Measurements from ENCODE around the gene CHRDL1.

DNA sequence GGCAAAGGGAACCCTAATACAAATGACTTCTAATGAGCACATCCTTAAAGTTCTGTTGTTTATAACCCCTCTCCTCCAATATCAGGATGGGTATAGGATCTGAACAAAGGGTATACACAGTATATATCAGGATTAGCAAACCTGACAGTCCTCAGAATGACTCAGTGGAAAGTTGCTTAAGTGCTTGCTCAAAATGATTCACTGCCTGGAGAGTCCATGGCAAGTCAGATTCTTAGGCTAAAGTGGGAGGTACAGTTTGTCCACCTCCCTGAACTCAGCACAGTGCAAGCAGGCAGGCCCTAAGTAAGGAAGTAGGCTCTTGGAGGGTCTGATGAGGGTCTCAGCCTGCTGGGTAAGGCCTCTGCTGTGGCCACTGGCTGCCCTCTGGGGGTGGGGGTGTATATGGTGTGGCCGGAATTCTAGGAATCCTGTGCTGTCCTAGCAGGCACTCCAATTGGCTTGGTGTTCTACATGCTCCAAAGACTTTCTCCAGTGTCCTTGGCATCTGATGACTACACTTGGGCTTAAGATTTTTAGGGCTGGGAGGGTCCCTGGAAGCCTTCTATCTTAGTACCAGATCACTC, 54.3 kb downstream of the CHRDL1 start:
- TF ChIP-seq, protein P1, sequence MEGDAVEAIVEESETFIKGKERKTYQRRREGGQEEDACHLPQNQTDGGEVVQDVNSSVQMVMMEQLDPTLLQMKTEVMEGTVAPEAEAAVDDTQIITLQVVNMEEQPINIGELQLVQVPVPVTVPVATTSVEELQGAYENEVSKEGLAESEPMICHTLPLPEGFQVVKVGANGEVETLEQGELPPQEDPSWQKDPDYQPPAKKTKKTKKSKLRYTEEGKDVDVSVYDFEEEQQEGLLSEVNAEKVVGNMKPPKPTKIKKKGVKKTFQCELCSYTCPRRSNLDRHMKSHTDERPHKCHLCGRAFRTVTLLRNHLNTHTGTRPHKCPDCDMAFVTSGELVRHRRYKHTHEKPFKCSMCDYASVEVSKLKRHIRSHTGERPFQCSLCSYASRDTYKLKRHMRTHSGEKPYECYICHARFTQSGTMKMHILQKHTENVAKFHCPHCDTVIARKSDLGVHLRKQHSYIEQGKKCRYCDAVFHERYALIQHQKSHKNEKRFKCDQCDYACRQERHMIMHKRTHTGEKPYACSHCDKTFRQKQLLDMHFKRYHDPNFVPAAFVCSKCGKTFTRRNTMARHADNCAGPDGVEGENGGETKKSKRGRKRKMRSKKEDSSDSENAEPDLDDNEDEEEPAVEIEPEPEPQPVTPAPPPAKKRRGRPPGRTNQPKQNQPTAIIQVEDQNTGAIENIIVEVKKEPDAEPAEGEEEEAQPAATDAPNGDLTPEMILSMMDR (IDR thresholded peaks at IDR 0.05) = no peak
- TF ChIP-seq POLR2A (IDR thresholded peaks at IDR 0.05) = no peak
- TF ChIP-seq POLR2AphosphoS5 (IDR thresholded peaks at IDR 0.05) = no peak
- TF ChIP-seq EP300 (IDR thresholded peaks at IDR 0.05) = no peak
